ENCODE measurements around the gene COL26A1.
"Not testable (repeated sequence)": the region's sequence is repeated elsewhere in the genome, so short reads cannot be mapped to it uniquely, and the experiment has no call there.

COL26A1 gene

DNA sequence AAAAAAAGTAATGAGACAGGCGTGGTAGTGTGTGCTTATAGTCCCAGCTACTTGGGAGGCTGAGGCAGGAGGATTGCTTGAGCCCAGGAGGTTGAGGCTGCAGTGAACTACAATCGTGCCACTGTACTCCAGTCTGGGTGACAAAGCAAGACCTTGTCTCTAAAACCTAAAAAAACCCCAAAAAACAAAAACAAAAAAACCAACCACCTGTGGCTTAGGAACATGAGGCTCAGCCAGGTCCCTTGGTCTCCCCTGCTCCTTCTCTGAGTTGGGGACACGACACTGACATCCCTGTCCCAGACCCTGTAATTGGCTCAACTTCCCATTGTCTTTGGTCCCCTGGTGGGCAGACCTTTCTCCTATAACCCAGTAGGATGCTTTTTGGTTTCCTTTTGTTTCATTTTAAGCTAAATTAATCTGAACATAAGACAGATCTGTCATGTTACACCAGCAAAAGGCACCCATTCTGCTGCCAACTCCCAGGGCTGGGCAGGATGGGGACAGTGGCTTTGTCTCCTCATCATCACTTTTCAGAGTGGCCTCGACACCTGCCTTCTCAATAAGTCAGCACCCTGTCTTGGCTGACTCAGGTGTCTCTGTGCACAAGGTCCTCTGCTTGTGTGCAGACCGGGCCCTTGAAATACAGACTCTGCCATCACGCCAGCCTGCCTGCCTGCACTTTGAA is 192.1 kb downstream of the COL26A1 start:
- no peak for DNase-seq

GRCh38 chr7:101555269-101555920 is 192.7 kb downstream of the COL26A1 start:
- DNase-seq, result no peak

- no peak for DNase-seq
Measured at GRCh38 chr7:101555921-101556275, 193.2 kb downstream of the COL26A1 start.

DNA sequence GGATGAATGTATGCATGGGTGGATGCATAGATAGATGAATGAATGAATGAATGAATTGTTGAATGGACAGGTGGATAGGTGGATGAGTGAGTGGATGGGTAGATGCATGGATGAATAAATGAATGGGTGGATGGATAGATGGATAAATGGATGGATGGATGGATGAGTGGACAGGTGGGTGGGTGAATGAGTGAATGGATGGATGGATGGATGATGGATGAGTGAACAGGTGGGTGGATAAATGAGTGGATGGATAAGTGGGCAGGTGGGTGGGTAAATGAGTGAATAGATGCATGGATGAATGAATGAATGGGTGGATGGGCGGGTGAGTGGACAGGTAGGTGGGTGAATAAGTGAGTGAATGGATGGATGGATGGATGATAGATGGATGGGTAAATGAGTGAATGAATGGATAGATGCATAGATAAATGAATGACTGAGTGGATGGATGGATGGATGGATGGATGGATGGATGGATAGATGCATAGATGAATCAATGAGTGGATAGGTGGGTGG is 193.8 kb downstream of the COL26A1 start:
- no peak for DNase-seq

DNA sequence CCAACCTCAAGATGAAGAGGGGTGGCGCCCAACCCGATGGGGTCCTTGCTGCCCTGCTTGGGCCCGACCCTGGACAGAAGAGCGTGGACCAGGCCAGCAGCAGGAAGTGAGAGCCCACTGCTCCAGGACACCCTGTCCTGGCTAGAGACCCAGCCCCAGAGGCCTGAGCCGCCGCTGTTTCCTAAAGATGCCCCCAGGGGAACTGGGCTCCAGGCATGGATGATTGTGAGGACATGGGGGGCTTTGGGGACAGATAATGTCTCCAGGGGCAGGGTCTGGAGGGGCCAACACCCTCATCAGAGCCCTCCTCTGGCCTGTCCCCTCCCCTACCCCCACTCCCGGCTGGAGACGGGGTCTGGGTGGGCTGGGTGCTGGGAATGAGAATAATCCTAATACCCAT is 194.7 kb downstream of the COL26A1 start:
- DNase-seq, result no peak

- DNase-seq, result no peak
Measured at GRCh38 chr7:101557978-101558741, 195.5 kb downstream of the COL26A1 start.

DNA sequence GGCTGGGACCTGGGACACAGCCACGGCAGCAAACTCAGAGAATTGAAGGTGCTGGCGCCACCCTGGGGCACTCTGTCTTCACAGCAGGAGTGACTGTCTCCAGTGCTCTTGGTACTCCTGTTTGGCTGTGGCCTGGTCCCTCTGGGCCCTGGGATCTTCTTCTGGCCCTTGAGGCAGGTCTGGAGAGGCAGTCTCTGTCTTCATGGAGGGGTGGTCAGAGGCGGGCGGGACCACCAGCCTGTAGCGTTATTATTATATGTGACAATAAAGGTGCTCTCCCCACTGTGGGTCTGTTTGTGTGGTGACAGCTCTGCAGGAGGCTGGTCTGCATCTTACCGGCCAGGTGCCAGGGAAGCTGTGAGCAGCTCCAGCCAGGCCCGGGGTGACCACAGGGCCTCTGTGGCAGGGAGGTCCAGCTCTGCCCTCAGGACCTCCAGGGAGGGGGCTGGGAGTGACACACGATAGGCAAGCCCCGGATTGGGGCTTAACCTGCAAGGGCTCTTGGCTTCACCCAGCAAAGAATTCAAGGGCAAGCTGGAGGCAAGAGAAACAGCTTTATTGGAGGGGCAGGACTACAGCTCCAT is 196.2 kb downstream of the COL26A1 start:
- peak in 2 of 4 experiments; percentile 18 to 28 for DNase-seq

DNA sequence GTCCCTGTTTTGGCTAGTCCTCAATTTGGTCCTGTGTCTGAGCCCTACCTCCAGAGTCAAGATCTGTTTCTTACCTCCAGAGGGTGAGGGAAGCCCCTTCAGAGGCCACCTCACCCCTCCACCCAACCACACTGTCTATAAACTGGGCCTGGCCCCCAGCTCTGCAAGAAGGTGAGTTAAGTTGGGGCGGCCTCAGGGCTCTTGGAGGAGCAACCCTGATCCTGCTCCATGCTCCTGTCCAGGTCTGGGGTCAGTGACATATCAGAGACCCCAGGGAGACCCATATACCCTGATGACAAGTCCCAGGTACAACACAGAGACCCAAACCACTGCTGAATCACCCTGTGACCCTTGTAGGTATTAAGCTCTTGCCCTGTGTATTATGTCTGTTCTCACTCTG is 196.9 kb downstream of the COL26A1 start:
- no peak for DNase-seq

DNA sequence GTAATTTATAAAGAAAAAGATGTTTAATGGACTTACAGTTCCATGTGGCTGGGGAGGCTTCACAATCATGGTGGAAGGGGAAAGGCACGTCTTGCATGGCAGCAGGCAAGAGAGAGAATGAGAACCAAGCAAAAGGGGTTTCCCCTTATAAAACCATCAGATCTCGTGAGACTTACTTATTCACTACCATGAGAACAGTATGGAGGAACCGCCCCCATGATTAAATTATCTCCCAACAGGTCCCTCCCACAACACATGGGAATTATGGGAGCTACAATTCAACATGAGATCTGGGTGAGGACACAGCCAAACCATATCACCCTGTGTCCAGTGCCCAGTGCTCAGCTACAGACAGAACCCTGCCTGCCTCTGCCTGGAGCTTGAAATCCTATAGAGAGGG is 197.3 kb downstream of the COL26A1 start:
- not testable (repeated sequence) for DNase-seq

DNA sequence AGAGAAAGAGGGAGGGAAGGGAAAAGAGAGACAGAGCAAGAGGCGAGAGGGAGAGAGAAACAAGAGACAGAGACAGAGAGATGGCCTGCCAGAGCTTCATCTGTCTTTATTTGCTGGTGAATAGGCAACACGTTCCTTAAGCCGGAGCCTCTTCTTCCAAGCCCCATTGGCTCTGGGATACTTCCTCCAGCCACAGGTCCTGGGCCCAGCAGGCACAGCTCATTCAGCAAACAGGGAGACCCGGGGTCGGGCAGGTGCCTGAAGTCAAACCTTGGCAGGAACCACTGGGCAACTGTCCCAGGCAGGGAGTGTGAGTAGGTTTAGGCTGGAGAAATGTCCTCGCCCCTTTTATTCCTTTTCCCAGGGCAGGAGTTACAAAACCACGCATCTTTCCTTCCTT is 198.2 kb downstream of the COL26A1 start:
- DNase-seq, result no peak

- not testable (repeated sequence) for DNase-seq
Measured at GRCh38 chr7:101561293-101561692, 198.6 kb downstream of the COL26A1 start.

- DNase-seq, result no peak
Measured at GRCh38 chr7:101562531-101563197, 200.0 kb downstream of the COL26A1 start.

GRCh38 chr7:101563198-101563901 is 200.7 kb downstream of the COL26A1 start:
- DNase-seq, result no peak

- DNase-seq, result no peak
Measured at GRCh38 chr7:101563943-101564777, 201.5 kb downstream of the COL26A1 start.

DNA sequence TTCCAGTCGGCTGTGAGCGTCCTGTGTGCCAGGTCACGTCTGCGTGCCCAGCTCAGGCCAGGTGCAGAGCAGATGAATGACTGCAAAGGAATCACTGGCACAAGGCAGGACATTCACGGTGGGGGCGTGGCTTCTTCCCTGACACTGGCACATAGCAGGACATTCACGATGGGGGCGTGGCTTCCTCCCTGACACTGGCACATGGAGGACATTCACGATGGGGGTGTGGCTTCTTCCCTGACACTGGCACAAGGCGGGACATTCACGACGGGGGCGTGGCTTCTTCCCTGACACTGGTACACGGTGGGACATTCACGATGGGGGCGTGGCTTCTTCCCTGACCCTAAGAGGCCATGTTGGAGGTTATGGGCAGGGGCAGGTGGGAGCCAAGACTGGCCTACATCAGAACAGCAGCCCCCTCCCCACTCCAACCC is 202.1 kb downstream of the COL26A1 start:
- peak in 1 of 4 experiments; percentile 17 for DNase-seq

GRCh38 chr7:101565601-101566209 is 203.0 kb downstream of the COL26A1 start:
- DNase-seq, result no peak

GRCh38 chr7:101567230-101567629 is 204.6 kb downstream of the COL26A1 start:
- DNase-seq, result no peak

DNA sequence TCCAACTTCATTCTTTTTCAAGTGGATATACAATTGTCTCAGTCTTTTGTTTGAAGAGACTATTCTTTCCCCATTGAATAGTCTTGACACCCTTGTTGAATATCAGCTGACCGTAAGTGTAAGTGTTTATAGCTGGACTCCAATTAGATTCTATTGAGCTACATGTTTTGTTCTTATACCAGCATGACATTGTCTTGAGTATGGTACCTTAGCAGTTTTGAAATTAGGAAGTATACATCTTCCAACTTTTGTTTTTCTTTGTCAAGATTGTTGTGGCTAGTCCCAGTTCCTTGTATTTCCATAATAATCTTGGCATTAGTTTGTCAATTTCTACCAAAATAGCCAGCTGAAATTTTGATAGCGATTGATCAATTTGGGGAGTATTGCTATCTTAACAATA is 209.5 kb downstream of the COL26A1 start:
- no peak for DNase-seq

- DNase-seq, result no peak
Measured at GRCh38 chr7:101575168-101575567, 212.5 kb downstream of the COL26A1 start.

GRCh38 chr7:101575721-101576120 is 213.0 kb downstream of the COL26A1 start:
- DNase-seq, result peak in 2 of 4 experiments; percentile 9 to 16
